GM21515 (cell line): ENCODE results near the gene AP2A2.

Source experiments
- ATAC-seq: cut with Tn5 transposase; IDR thresholded peaks from one replicate; pipeline ENCODE4 v1.9.1; 2021; ENCODE audit not compliant: unreplicated experiment

Gene AP2A2

DNA sequence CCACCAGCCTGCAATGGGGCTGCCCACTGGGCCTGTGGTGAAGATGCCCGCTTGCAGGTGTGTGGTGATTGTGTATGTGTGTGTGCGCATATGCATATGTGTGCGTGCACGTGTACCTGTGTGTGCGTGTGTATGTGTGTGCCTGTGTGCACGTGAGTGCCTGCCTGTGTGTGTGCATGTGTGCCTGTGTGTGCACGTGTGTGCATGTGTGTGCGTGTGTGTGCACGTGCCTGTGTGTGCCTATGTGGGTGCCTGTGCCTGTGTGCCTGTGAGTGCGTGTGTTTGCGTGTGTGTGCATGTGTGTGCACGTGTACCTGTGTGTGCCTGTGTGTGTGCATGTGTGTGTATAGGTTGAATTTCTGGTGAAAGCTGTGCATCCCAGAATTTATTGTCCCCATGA is 113.3 kb downstream of the AP2A2 start:
- ATAC-seq: no peak

DNA sequence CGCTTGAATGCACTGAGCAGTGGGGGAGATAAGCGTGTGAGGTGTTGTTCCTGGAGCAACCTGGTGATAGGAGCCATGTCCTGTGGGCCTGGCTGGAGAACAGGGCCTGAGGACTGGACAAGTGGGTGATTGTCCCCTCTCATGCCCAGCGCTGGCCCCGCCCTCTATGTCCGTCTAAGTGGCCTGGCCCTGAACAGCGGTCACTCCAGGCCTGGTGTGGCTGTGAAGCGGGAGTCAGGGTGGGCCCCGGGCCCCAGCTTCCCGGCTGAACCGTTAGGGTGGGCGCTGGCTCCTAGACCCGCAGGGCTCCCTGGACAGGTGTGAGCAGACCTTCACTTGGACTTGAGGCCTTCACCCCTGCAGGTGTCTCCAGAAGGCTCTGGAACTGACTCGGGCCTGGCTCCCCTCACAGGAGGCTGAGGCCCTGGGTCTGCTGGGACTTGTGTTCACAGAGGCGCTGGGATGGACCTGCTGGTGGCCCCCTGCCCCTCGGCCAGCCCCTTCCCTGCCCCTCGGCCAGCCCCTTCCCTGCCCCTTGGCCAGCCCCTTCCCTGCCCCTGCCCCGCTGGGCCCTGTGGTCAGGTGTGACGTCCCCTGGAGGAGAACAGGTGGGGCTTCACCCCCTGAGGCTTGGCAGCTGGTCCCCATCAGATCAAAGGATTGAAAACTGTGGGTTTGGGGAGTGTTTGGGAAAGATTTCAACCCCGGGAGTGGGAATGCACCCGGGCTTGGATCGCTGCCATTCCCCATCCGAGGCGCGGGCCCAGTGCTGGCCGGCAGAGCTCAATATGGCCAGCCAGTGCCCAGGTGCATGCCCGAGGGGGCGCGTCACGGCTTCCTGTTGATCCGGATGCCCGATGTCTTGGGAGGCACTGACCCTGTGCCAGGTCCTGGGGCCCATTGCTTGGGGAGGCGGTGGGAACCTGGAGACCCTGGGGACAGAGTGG is 114.1 kb downstream of the AP2A2 start:
- no peak for ATAC-seq

GRCh38 chr11:1040428-1041148 is 114.9 kb downstream of the AP2A2 start:
- no peak for ATAC-seq

- ATAC-seq: no peak
Measured at GRCh38 chr11:1041149-1041467, 115.4 kb downstream of the AP2A2 start.

- no peak for ATAC-seq
Measured at GRCh38 chr11:1041471-1041870, 115.8 kb downstream of the AP2A2 start.

DNA sequence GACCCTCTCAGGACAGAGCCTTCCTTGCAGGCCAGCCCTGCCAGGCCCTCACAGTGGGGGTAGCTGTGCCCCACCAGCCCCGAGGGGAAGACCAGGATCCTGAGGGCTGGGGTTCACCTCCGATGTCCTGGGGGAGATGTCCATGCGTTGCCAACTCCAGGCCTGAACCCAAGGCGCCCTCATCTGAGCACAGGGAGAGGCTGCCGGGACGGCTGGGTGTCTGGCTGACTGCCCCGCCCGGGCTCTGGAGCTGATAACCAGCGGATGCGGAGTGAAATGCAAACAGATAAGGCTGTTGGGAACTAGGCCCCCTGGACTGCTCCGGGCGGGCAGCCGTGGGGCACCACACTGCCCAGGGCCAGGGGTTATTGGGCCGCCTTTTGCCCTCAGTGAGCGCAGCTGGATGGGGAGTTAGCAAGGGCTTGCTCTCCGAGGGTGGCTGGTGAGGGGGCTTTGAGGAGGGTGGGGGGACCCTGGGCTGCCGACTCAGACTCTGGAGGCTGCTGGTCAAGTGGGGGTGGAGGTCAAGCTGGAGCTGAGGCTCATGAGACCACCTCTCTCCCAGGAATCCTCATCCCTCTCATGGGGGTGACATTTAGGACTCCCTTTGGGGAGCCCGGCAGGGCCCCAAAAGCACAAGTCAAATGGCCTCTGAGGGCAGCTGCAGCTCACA is 116.4 kb downstream of the AP2A2 start:
- ATAC-seq: no peak

DNA sequence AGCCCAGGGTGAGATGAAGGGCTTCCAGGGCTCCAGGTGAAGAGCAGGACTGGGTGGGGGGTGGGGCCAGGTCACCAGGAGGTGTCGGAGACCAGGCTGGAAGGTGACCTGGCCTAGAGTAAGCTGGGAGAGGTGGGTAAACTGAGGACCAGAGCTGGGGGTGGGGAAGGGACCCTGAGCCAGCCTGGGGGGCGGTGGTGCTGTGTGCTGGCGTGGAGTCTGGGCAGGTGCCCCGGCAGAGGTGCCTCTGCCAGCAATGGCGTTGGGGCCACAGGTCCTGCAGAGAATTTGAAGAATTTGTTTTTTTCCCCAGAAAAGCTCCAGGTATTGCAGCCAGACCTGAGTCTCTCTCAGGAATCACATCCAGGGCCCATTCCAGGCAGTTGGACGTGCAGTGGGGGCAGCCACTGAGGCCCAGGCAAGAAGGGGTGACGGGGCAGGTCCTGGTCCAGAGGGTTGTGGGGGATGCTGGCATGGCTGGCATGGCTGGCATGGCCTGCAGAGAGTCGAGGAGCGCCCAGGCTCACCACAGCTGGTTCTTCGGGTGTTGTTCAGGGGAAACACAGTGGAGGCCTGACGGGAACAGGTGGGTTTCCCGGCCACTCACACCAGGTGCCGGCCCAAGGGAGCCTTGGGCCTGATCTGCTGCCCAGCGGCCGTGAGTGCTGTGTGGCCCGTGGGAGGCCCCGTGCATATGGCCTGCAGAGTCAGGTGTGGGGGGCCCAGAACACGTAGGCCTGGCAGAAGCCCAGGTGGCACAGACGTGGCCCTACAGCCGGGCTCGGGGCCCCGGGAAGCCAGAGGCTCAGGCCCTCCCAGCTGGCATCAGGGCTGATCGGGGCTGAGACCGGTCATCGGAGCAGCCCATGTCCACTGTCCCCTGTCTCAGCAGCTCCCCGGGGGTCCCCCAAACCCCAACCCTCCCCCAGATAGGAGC is 117.2 kb downstream of the AP2A2 start:
- no peak for ATAC-seq

DNA sequence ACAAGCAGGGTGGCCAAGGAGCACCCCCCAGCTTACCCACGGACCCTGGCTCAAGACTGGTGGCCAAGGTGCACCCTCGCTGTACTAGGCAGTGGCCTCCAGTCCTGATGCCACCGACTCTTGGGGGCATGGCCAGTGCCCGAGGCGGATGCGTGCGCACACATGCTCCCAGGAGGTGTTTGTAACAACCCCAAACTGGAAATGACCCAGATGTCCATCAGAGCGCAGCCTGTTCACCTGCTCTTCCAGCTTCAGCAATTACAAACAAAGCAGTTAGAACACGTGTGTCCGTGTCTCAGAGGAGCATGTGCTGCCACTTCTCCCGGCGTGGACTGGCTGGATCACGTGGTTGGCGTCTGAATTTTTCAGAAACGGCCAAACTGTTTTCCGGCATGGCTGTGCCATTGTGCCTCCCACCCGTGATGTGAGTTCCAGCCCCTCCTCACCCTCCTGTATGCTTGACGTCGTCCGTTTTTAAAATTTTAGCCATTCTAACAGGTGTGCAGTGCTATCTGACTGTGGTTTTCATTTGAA is 118.0 kb downstream of the AP2A2 start:
- no peak for ATAC-seq

- no peak for ATAC-seq
Measured at GRCh38 chr11:1044160-1044559, 118.5 kb downstream of the AP2A2 start.

DNA sequence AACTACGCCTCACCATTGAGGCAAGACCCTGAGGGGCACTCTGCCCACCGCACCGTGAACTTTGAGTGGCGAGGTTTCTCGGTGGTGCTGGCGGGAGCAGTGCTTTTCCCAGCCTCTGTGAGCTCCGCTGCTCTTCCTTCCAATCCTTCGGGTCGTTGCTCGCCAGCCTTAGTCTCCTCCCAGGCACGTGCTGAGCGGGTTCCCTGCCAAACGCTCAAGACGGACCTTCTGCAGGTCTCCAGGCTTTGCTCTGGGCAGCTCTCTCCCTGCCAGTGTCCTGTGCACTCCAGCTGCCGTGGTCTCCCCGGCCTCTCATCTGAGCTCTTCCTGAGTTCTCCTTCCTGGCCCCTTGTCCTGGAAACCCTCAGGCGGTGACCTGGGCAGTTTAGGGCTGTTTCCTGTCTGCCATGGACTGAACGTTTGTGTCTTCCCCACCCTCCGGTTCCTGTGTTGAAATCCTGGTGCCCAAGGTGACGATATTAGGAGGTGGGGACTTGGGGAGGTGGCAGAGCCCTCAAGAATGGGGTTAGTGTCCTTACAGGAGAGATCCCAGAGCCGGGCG is 122.0 kb downstream of the AP2A2 start:
- no peak for ATAC-seq

- ATAC-seq: no peak
Measured at GRCh38 chr11:1048375-1049070, 122.9 kb downstream of the AP2A2 start.

GRCh38 chr11:1049071-1049405 is 123.4 kb downstream of the AP2A2 start:
- ATAC-seq: no peak

DNA sequence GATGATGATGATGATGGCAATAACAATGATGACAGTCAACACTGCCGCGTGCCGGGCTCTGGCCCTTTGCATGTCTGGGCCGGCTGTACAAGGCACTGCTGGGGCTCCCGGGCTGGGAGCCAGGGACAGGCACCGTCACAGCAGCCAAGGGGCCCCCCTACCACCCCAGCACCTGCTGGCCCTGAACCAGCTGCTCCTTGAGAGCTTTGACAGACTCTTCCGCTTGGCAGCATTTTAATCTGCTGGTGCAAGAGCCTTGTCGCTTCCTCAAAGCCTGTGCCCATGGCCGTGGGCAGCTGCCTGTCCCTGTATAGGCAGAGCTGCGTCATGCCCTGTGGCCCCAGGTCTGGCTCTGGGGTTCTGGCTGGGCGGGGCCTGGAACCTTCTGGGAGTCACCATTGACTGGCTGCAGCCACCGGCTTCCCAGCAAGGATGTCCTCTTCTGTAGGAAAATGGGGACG is 123.8 kb downstream of the AP2A2 start:
- no peak for ATAC-seq

- no peak for ATAC-seq
Measured at GRCh38 chr11:1049911-1050580, 124.4 kb downstream of the AP2A2 start.

DNA sequence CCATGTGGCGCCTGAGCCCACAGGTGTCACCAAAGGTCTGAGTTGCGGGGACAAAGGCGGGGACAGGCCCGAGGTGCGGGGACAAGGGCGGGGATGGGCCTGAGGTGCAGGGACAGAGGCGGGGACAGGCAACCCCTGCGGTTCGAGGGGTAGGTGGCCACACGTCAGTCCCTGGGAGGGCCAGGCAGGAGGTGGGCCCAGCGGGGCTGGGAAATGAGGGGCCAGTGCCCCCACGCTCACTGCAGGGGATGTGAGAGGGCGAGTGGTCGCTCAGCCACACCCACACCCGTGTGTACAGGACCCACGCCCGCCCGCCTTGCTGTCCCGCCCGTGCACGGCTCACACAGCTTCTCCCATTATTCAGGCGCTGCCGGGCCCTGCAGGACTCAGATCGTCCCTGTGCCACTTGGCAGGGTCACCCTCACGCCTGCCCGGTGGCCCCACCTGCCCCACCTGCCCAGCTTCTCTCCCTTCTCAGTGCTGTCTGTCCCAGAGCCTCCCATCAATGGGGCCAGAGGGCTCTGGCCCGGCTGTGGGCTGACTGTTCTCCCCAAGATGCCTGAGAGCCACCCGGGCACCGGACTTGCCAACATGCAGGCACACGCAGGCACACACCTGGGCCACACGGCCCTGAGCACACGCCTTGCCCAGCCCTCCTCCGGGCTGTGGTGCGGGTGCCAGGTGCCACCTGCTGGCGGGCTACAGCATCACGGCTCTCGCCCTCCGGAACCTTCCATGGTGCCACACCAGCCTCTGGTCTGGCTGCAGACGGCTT is 125.1 kb downstream of the AP2A2 start:
- no peak for ATAC-seq

- no peak for ATAC-seq
Measured at GRCh38 chr11:1051356-1052132, 125.9 kb downstream of the AP2A2 start.
